Spleen (tissue), 7 donors: ENCODE data around the gene TBC1D21.

Experiments used
- POLR2A ChIP-seq, 3 donors: fragments of 450-650 bp; IDR thresholded peaks; one replicate each; pipeline ENCODE4 v1.5.1; 2017; ENCODE audit warnings: antibody characterized with exemption in 3 of 3, mild to moderate bottlenecking in 1 of 3
- POLR2AphosphoS5 ChIP-seq, 3 donors: sonication (generic); formaldehyde crosslinking; IDR thresholded peaks; one replicate each; pipeline ENCODE4 v1.5.1; 2017; ENCODE audit warnings: antibody characterized with exemption in 3 of 3
- TF ChIP-seq, protein P1 (sequence below), 11 experiments: fragments of 200-600 bp in 7 of 11; fragments of 450-650 bp in 4 of 11; sonication (generic) in 4 of 11; IDR thresholded peaks in 8 of 11; conservative IDR thresholded peaks in 3 of 11; 1 replicate in 7 of 11; 2 replicates in 4 of 11; pipeline versions ENCODE4 v1.4.0 to v1.8.0; 2016 to 2021; ENCODE audit warnings: antibody characterized with exemption in 11 of 11, inconsistent platforms in 4 of 11, mild to moderate bottlenecking in 1 of 11
- donor health status: DM: no; HTN: no; CAD: no; lungs with moderate emphysema.
- donor health status: DM: no; HTN: no; CAD: no.
- donor health status: DM: no; HTN: no; CAD: no.

DNA sequence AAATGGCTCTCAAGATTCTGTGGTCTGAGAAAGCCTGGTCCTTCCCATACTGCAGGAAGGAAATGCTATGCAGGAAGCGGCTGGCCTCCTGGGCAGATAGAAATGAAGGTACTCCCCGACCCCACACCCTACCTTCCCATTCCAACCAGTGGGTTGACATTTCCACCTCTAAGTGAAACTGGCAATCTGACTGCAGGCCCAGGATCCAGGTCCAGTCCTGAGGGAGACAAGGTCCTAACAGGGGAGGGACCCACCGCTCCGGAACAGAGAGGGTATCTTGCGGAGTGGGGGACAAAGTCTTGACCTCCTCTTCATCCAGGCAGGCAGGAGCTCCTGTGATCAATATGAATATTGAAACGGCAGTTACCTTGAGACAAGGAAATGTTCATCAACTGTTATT, 46.3 kb downstream of the TBC1D21 start:
- TF ChIP-seq, protein P1, sequence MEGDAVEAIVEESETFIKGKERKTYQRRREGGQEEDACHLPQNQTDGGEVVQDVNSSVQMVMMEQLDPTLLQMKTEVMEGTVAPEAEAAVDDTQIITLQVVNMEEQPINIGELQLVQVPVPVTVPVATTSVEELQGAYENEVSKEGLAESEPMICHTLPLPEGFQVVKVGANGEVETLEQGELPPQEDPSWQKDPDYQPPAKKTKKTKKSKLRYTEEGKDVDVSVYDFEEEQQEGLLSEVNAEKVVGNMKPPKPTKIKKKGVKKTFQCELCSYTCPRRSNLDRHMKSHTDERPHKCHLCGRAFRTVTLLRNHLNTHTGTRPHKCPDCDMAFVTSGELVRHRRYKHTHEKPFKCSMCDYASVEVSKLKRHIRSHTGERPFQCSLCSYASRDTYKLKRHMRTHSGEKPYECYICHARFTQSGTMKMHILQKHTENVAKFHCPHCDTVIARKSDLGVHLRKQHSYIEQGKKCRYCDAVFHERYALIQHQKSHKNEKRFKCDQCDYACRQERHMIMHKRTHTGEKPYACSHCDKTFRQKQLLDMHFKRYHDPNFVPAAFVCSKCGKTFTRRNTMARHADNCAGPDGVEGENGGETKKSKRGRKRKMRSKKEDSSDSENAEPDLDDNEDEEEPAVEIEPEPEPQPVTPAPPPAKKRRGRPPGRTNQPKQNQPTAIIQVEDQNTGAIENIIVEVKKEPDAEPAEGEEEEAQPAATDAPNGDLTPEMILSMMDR (IDR thresholded peaks at IDR 0.05 in 8 of 11, conservative IDR thresholded peaks at IDR 0.05 in 3 of 11) = no peak
- TF ChIP-seq POLR2A (IDR thresholded peaks at IDR 0.05) (no peak), POLR2AphosphoS5 (IDR thresholded peaks at IDR 0.05) (no peak)
